ENCODE results near the gene RPS27L.

DNA sequence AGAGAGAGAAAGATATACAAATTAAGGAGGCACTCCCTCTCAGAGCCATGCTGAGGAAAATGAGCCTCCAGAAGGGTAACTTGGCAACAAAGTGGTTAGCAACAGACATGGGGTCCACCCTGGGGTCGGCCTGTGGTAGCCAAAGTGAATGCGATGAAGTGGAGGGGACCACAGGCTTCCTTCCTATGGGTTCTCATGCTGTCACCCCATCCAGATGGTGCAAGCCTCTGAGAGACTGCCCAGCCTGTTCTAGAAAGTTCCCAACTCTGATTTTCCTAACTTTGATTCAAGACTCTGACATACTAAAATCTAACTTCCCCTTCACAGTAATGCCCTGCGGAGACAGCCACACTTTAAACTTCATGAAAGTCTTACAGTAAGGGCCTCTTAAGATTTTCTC lies 53.9 kb downstream of the RPS27L start:
- TF ChIP-seq SNAI2 (CRISPR knock-in tag; IDR thresholded peaks at IDR 0.05) (no peak), ARNTL (CRISPR knock-in tag; IDR thresholded peaks at IDR 0.05; ENCODE audit: borderline replicate concordance, low read depth) (no peak), BACH2 (CRISPR knock-in tag; IDR thresholded peaks at IDR 0.05; ENCODE audit: borderline replicate concordance) (no peak), ZFP3 (CRISPR knock-in tag; IDR thresholded peaks at IDR 0.05) (no peak), GLIS3 (CRISPR knock-in tag; IDR thresholded peaks at IDR 0.05) (no peak)
- TF ChIP-seq, protein P1, sequence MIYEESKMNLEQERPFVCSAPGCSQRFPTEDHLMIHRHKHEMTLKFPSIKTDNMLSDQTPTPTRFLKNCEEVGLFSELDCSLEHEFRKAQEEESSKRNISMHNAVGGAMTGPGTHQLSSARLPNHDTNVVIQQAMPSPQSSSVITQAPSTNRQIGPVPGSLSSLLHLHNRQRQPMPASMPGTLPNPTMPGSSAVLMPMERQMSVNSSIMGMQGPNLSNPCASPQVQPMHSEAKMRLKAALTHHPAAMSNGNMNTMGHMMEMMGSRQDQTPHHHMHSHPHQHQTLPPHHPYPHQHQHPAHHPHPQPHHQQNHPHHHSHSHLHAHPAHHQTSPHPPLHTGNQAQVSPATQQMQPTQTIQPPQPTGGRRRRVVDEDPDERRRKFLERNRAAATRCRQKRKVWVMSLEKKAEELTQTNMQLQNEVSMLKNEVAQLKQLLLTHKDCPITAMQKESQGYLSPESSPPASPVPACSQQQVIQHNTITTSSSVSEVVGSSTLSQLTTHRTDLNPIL (CRISPR knock-in tag; IDR thresholded peaks at IDR 0.05; ENCODE audit: low read depth), result no peak
- TF ChIP-seq, protein P2, sequence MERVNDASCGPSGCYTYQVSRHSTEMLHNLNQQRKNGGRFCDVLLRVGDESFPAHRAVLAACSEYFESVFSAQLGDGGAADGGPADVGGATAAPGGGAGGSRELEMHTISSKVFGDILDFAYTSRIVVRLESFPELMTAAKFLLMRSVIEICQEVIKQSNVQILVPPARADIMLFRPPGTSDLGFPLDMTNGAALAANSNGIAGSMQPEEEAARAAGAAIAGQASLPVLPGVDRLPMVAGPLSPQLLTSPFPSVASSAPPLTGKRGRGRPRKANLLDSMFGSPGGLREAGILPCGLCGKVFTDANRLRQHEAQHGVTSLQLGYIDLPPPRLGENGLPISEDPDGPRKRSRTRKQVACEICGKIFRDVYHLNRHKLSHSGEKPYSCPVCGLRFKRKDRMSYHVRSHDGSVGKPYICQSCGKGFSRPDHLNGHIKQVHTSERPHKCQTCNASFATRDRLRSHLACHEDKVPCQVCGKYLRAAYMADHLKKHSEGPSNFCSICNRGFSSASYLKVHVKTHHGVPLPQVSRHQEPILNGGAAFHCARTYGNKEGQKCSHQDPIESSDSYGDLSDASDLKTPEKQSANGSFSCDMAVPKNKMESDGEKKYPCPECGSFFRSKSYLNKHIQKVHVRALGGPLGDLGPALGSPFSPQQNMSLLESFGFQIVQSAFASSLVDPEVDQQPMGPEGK (CRISPR knock-in tag; IDR thresholded peaks at IDR 0.05; ENCODE audit: borderline replicate concordance), result no peak
- TF ChIP-seq, protein P3, sequence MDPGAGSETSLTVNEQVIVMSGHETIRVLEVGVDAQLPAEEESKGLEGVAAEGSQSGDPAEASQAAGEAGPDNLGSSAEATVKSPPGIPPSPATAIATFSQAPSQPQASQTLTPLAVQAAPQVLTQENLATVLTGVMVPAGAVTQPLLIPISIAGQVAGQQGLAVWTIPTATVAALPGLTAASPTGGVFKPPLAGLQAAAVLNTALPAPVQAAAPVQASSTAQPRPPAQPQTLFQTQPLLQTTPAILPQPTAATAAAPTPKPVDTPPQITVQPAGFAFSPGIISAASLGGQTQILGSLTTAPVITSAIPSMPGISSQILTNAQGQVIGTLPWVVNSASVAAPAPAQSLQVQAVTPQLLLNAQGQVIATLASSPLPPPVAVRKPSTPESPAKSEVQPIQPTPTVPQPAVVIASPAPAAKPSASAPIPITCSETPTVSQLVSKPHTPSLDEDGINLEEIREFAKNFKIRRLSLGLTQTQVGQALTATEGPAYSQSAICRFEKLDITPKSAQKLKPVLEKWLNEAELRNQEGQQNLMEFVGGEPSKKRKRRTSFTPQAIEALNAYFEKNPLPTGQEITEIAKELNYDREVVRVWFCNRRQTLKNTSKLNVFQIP (CRISPR knock-in tag; IDR thresholded peaks at IDR 0.05; ENCODE audit: borderline replicate concordance, low read depth), result no peak
- TF ChIP-seq, protein P4, sequence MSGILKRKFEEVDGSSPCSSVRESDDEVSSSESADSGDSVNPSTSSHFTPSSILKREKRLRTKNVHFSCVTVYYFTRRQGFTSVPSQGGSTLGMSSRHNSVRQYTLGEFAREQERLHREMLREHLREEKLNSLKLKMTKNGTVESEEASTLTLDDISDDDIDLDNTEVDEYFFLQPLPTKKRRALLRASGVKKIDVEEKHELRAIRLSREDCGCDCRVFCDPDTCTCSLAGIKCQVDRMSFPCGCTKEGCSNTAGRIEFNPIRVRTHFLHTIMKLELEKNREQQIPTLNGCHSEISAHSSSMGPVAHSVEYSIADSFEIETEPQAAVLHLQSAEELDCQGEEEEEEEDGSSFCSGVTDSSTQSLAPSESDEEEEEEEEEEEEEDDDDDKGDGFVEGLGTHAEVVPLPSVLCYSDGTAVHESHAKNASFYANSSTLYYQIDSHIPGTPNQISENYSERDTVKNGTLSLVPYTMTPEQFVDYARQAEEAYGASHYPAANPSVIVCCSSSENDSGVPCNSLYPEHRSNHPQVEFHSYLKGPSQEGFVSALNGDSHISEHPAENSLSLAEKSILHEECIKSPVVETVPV (CRISPR knock-in tag; IDR thresholded peaks at IDR 0.05), result no peak

All from SK-N-SH treated with all-trans-retinoic acid at 6 μM for 48 hours (cell line).